NCI-H82 treated with DMSO at 0.1 percent for 48 hours (cell line): ENCODE measurements around the gene PCDHGB6.
"Not testable (repeated sequence)": the region's sequence is repeated elsewhere in the genome, so short reads cannot be mapped to it uniquely, and the experiment has no call there.

Source experiments
- DNase-seq: peaks from one replicate; lab custom pipeline; 2025; ENCODE audit not compliant: unreplicated experiment; lab: John Stamatoyannopoulos, UW

PCDHGB6 gene

GRCh38 chr5:141417494-141418172 lies 9.8 kb downstream of the PCDHGB6 start, which contains the start of gene PCDHGB7:
Gene PCDHGB7 (plus strand): TSS chr5:141417677. CDS start chr5:141417860, 183 bp downstream.
- DNase-seq, result not testable (repeated sequence)

GRCh38 chr5:141419074-141419880 lies 11.5 kb downstream of the PCDHGB6 start:
- DNase-seq, result no peak

GRCh38 chr5:141420855-141421488 lies 13.2 kb downstream of the PCDHGB6 start, which contains the start of gene PCDHGA11:
Gene PCDHGA11 (plus strand): TSS chr5:141421051. CDS start chr5:141421228, 177 bp downstream.
- no peak for DNase-seq

DNA sequence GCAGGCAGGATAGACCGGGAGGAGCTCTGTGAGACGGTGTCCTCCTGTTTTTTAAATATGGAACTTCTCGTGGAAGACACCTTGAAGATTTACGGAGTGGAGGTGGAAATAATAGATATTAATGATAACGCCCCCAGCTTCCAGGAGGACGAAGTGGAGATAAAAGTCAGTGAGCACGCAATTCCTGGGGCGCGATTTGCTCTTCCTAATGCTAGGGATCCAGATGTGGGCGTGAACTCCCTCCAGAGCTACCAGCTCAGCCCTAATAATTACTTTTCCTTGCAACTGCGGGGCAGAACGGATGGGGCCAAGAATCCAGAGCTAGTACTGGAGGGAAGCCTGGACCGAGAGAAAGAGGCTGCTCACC lies 13.7 kb downstream of the PCDHGB6 start:
- no peak for DNase-seq

GRCh38 chr5:141422742-141423291 lies 15.0 kb downstream of the PCDHGB6 start:
- no peak for DNase-seq

DNA sequence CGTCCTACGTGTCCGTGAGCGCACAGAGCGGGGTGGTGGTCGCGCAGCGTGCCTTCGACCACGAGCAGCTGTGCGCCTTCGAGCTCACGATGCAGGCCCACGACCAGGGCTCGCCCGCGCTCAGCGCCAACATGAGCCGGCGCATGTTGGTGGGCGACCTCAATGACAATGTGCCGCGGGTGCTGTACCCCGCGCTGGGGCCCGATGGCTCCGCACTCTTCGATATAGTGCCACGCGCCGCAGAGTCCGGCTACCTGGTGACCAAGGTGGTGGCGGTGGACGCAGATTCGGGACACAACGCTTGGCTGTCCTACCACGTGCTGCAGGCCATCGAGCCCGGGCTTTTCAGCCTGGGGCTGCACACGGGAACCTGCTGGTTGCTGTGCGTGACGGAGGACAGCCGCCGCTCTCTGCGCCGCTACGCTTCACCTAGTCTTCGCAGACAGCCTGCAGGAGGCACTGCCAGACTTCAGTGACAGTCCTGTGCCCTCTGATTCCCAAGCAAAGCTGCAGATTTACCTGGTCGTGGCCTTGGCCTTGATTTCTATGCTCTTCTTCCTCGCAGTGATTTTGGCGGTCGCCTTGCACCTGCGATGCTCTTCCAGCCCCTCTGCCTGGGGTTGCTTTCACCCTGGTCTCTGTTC lies 20.1 kb downstream of the PCDHGB6 start:
- no peak for DNase-seq

- DNase-seq, result no peak
Measured at GRCh38 chr5:141430332-141431113, 22.7 kb downstream of the PCDHGB6 start, which contains the start of gene PCDHGA12. Gene PCDHGA12 (plus strand): TSS chr5:141430507. CDS start chr5:141430760, 253 bp downstream.

DNA sequence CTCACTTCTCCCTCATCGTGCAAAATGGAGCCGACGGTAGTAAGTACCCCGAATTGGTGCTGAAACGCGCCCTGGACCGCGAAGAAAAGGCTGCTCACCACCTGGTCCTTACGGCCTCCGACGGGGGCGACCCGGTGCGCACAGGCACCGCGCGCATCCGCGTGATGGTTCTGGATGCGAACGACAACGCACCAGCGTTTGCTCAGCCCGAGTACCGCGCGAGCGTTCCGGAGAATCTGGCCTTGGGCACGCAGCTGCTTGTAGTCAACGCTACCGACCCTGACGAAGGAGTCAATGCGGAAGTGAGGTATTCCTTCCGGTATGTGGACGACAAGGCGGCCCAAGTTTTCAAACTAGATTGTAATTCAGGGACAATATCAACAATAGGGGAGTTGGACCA lies 23.5 kb downstream of the PCDHGB6 start:
- DNase-seq, result no peak

- not testable (repeated sequence) for DNase-seq
Measured at GRCh38 chr5:141432308-141432707, 24.5 kb downstream of the PCDHGB6 start.

- DNase-seq, result not testable (repeated sequence)
Measured at GRCh38 chr5:141432726-141433125, 24.9 kb downstream of the PCDHGB6 start.

DNA sequence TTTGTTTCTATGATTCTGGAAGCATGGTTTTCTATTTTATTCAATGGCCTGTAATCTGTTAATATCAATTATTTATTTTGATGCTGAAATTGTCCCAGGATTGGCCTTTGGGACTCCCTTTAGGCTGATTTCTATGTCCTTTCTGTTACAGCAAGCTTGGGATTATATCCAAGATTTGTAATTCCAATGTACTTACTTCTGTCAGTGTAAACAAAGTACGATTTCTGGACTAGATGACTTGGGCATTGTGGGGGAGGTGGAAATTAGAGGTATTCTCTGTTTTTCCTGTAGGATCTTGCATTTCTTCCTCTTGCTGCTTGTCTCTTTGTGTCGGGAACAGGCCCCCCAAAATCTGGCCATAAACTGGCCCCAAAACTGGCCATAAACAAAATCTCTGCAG lies 26.2 kb downstream of the PCDHGB6 start:
- DNase-seq, result no peak

- no peak for DNase-seq
Measured at GRCh38 chr5:141437221-141437620, 29.4 kb downstream of the PCDHGB6 start.

GRCh38 chr5:141439411-141440141 lies 31.8 kb downstream of the PCDHGB6 start:
- no peak for DNase-seq

DNA sequence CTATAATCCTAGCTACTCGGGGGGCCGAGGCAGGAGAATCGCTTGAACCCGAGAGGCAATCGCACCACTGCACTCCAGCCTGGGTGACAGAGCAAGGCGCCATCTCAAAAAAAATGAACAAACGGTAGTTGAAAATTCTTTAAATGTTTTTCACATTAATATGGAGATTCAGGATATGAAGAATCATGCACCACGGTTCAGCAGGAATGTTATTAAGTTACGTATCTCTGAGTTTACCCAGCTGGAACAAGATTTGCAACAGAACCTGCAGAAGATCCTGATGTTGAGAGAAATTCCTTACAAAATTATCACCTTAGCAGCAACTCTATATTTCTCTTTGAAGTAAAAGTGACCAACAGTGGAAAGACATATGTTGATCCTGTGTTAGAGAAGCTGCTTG lies 32.5 kb downstream of the PCDHGB6 start:
- no peak for DNase-seq

- no peak for DNase-seq
Measured at GRCh38 chr5:141441571-141442170, 33.9 kb downstream of the PCDHGB6 start.
